ENCODE measurements around the gene ARHGAP32. TPM values are rescaled to one million over a fixed set of nuclear protein-coding genes. Genes with fewer than 3 reads are reported as not detected.
A peak's percentile ranks its signal among the peaks of the same experiment; 100 is the strongest.
"Not testable (repeated sequence)": the region's sequence is repeated elsewhere in the genome, so short reads cannot be mapped to it uniquely, and the experiment has no call there.

ARHGAP32 gene
- total and polyA plus RNA-seq, 2 donors (not counting 1 experiment from before 2014, with no cell fraction given), result 4.0 to 9.6 TPM

GRCh38 chr11:129184581-129184980 lies 7.5 kb downstream of the ARHGAP32 start:
- no peaks in the 10 kb centered on the region for H3K36me3 ChIP-seq (ENCODE audit: control insufficient read depth, insufficient read depth, low read length)
- no peak for TF ChIP-seq EZH2 (IDR thresholded peaks at IDR 0.05; ENCODE audit: low read length, missing control alignments)
- no peak for TF ChIP-seq CTCF (conservative IDR thresholded peaks at IDR 0.05 in 1 of 2, IDR thresholded peaks at IDR 0.05 in 1 of 2; ENCODE audit: low read depth in 1 of 2, low read length in 2 of 2)
- DNase-seq (ENCODE audit: low read depth in 2 of 2), result no peak

DNA sequence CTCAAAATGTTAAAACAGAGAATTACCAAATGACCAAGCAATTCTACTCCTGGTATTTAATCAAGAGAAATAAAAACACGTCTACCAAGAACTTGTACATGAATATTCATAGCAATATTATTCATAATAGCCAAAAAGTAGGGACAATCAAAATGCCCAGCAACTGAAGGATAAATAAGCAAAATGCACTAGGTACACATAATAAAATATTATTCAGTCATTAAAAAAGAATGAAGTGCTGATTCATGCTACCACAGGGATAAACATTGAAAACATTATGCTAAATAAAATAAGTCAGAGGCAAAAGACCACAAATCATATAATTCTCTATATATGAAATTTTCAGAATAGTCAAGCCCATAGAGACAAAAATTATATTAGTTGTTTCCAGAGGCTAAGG lies 24.8 kb downstream of the ARHGAP32 start:
- TF ChIP-seq EZH2 (IDR thresholded peaks at IDR 0.05; ENCODE audit: low read length, missing control alignments), result no peak
- no peak for TF ChIP-seq CTCF (conservative IDR thresholded peaks at IDR 0.05 in 1 of 2, IDR thresholded peaks at IDR 0.05 in 1 of 2; ENCODE audit: low read depth in 1 of 2, low read length in 2 of 2)
- H3K27ac ChIP-seq (ENCODE audit: insufficient read depth, low read length), result no peak overlapping the region
- no peaks in the 10 kb centered on the region for H3K79me2 ChIP-seq (ENCODE audit: control insufficient read depth, insufficient read depth, low read length)

More at GRCh38 chr11:129184581-129184980, 7.5 kb downstream of the ARHGAP32 start:
- Histone ChIP-seq H3K9me3 (ENCODE audit: control insufficient read depth, insufficient read depth, low read depth, low read length) (no peaks in the 10 kb centered on the region), H3K27ac (ENCODE audit: insufficient read depth, low read length) (no peak overlapping the region), H3K27me3 (ENCODE audit: control insufficient read depth, insufficient read depth, low read length) (no peaks in the 10 kb centered on the region), H3K9ac (ENCODE audit: insufficient read depth, low read length) (no peak overlapping the region), H3K4me3 (replicated peaks in 1 of 4; ENCODE audit: control extremely low read depth in 1 of 4, insufficient read depth in 1 of 4, low read depth in 3 of 4, low read length in 4 of 4) (no peak overlapping the region), H4K20me1 (ENCODE audit: control insufficient read depth, extremely low read depth, insufficient read depth, low read length) (no peaks in the 10 kb centered on the region), H3K4me1 (ENCODE audit: control insufficient read depth, extremely low read depth, insufficient read depth, low read length) (no peaks in the 10 kb centered on the region), H3K4me2 (ENCODE audit: extremely low read depth, insufficient read depth, low read length) (no peak overlapping the region), H2AFZ (ENCODE audit: low read length) (no peak overlapping the region), H3K79me2 (ENCODE audit: control insufficient read depth, insufficient read depth, low read length) (no peaks in the 10 kb centered on the region)

DNA sequence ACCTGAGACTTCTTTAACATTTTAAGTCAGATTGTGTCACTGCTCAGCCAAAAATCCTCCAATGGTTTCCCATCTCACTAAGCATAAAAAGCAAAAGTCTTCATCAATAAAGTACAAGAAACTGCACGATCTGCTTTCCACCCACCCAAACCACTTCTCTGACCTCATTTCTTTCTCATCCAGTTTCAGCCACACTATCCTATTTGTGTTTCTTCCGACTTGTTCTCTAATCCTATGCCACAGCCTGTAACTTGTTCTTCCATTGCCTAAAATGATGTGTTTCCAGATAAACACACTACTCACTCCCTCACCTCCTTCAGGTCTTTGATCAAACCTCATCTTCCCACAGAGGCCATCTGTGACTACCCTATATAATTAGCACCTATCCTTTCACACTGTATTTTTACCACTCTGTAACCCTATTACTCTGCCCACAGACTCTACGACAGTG lies 28.4 kb downstream of the ARHGAP32 start:
- no peak overlapping the region for H3K4me3 ChIP-seq (replicated peaks in 1 of 4; ENCODE audit: control extremely low read depth in 1 of 4, insufficient read depth in 1 of 4, low read depth in 3 of 4, low read length in 4 of 4)
- no peaks in the 10 kb centered on the region for H4K20me1 ChIP-seq (ENCODE audit: control insufficient read depth, extremely low read depth, insufficient read depth, low read length)
- H3K36me3 ChIP-seq (ENCODE audit: control insufficient read depth, insufficient read depth, low read length), result no peaks in the 10 kb centered on the region
- no peak overlapping the region for H2AFZ ChIP-seq (ENCODE audit: low read length)
- no peak overlapping the region for H3K27ac ChIP-seq (ENCODE audit: insufficient read depth, low read length)
- no peaks in the 10 kb centered on the region for H3K9me3 ChIP-seq (ENCODE audit: control insufficient read depth, insufficient read depth, low read depth, low read length)
- H3K27me3 ChIP-seq (ENCODE audit: control insufficient read depth, insufficient read depth, low read length), result no peaks in the 10 kb centered on the region
- no peak overlapping the region for H3K4me2 ChIP-seq (ENCODE audit: extremely low read depth, insufficient read depth, low read length)
- no peaks in the 10 kb centered on the region for H3K79me2 ChIP-seq (ENCODE audit: control insufficient read depth, insufficient read depth, low read length)
- DNase-seq (ENCODE audit: low read depth in 2 of 2), result peak in 1 of 2 donors; percentile 59
- no peak overlapping the region for H3K9ac ChIP-seq (ENCODE audit: insufficient read depth, low read length)
- TF ChIP-seq CTCF (conservative IDR thresholded peaks at IDR 0.05 in 1 of 2, IDR thresholded peaks at IDR 0.05 in 1 of 2; ENCODE audit: low read depth in 1 of 2, low read length in 2 of 2), result no peak
- TF ChIP-seq EZH2 (IDR thresholded peaks at IDR 0.05; ENCODE audit: low read length, missing control alignments), result no peak
- H3K4me1 ChIP-seq (ENCODE audit: control insufficient read depth, extremely low read depth, insufficient read depth, low read length), result no peaks in the 10 kb centered on the region

More for the DNA sequence above, 24.8 kb downstream of the ARHGAP32 start:
- Histone ChIP-seq H3K27me3 (ENCODE audit: control insufficient read depth, insufficient read depth, low read length) (no peaks in the 10 kb centered on the region), H3K4me1 (ENCODE audit: control insufficient read depth, extremely low read depth, insufficient read depth, low read length) (no peaks in the 10 kb centered on the region), H3K9ac (ENCODE audit: insufficient read depth, low read length) (no peak overlapping the region), H3K4me2 (ENCODE audit: extremely low read depth, insufficient read depth, low read length) (peak overlapping the region; percentile 25), H3K36me3 (ENCODE audit: control insufficient read depth, insufficient read depth, low read length) (no peaks in the 10 kb centered on the region), H4K20me1 (ENCODE audit: control insufficient read depth, extremely low read depth, insufficient read depth, low read length) (no peaks in the 10 kb centered on the region), H3K4me3 (replicated peaks in 1 of 4; ENCODE audit: control extremely low read depth in 1 of 4, insufficient read depth in 1 of 4, low read depth in 3 of 4, low read length in 4 of 4) (no peak overlapping the region), H3K9me3 (ENCODE audit: control insufficient read depth, insufficient read depth, low read depth, low read length) (no peaks in the 10 kb centered on the region), H2AFZ (ENCODE audit: low read length) (no peak overlapping the region)
- no peak for DNase-seq (ENCODE audit: low read depth in 2 of 2)

- not testable (repeated sequence) for H3K79me2 ChIP-seq (ENCODE audit: control insufficient read depth, insufficient read depth, low read length); H3K9ac ChIP-seq (ENCODE audit: insufficient read depth, low read length); H3K27ac ChIP-seq (ENCODE audit: insufficient read depth, low read length); H3K4me3 ChIP-seq (replicated peaks in 1 of 4; ENCODE audit: control extremely low read depth in 1 of 4, insufficient read depth in 1 of 4, low read depth in 3 of 4, low read length in 4 of 4); DNase-seq (ENCODE audit: low read depth in 2 of 2); H3K9me3 ChIP-seq (ENCODE audit: control insufficient read depth, insufficient read depth, low read depth, low read length); H3K4me1 ChIP-seq (ENCODE audit: control insufficient read depth, extremely low read depth, insufficient read depth, low read length); H3K36me3 ChIP-seq (ENCODE audit: control insufficient read depth, insufficient read depth, low read length); H4K20me1 ChIP-seq (ENCODE audit: control insufficient read depth, extremely low read depth, insufficient read depth, low read length); H3K4me2 ChIP-seq (ENCODE audit: extremely low read depth, insufficient read depth, low read length); H3K27me3 ChIP-seq (ENCODE audit: control insufficient read depth, insufficient read depth, low read length); H2AFZ ChIP-seq (ENCODE audit: low read length)
These were observed 35.0 kb downstream of the ARHGAP32 start for GRCh38 chr11:129157080-129157479.

Measured in fibroblast of lung (primary cell).